Vagina (tissue), 2 donors: ENCODE data around the gene PSAP.

Experiments used
- POLR2A ChIP-seq, 2 donors: fragments of 450-650 bp; IDR thresholded peaks; one replicate each; pipeline ENCODE4 v1.6.1; 2017; ENCODE audit warnings: antibody characterized with exemption in 2 of 2, mild to moderate bottlenecking in 2 of 2, moderate library complexity in 2 of 2
- POLR2AphosphoS5 ChIP-seq, 2 donors: sonication (generic); formaldehyde crosslinking; IDR thresholded peaks; one replicate each; pipeline ENCODE4 v1.9.0; 2017; ENCODE audit warnings: antibody characterized with exemption in 2 of 2, mild to moderate bottlenecking in 2 of 2, low read depth in 1 of 2; ENCODE audit not compliant: insufficient read depth in 1 of 2
- TF ChIP-seq, protein P1 (sequence below), 3 experiments: fragments of 450-650 bp in 2 of 3; fragments of 200-600 bp in 1 of 3; sonication (generic) in 1 of 3; IDR thresholded peaks; one replicate each; pipeline ENCODE4 v1.5.1; 2017 to 2019; ENCODE audit warnings: antibody characterized with exemption in 3 of 3, mild to moderate bottlenecking in 2 of 3, moderate library complexity in 2 of 3

DNA sequence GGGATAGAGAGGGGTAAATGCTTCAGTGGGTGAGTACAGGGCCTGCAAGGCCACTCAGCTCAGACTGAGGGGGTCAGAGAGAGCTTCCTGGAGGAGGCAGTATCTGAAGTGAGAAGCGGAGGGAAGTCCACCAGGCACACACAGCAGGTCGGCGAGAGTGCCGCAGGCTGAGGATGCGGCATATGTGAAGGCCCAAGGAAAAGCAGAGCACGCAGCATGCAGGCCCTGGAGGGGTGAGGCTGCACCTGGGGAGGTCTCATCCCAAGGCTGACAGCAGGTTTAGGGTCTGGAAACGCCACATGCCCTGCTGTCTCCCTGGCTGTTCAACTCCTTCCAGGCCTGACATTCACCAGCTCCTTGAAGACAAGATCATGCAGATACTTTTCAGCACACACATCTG lies 40.4 kb upstream of the PSAP start:
- TF ChIP-seq POLR2AphosphoS5 (IDR thresholded peaks at IDR 0.05; ENCODE audit: insufficient read depth in 1 of 2, low read depth in 1 of 2) (no peak), POLR2A (IDR thresholded peaks at IDR 0.05) (no peak)
- TF ChIP-seq, protein P1, sequence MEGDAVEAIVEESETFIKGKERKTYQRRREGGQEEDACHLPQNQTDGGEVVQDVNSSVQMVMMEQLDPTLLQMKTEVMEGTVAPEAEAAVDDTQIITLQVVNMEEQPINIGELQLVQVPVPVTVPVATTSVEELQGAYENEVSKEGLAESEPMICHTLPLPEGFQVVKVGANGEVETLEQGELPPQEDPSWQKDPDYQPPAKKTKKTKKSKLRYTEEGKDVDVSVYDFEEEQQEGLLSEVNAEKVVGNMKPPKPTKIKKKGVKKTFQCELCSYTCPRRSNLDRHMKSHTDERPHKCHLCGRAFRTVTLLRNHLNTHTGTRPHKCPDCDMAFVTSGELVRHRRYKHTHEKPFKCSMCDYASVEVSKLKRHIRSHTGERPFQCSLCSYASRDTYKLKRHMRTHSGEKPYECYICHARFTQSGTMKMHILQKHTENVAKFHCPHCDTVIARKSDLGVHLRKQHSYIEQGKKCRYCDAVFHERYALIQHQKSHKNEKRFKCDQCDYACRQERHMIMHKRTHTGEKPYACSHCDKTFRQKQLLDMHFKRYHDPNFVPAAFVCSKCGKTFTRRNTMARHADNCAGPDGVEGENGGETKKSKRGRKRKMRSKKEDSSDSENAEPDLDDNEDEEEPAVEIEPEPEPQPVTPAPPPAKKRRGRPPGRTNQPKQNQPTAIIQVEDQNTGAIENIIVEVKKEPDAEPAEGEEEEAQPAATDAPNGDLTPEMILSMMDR (IDR thresholded peaks at IDR 0.05) = no peak
